Measurements from ENCODE around the gene KAZN.

KAZN gene

GRCh38 chr1:14865106-14865505 is 266.6 kb downstream of the KAZN start:
- Histone ChIP-seq H3K4me1 (ENCODE audit: insufficient read depth, low read length, severe bottlenecking) (no peaks in the 10 kb centered on the region), H3K9ac (ENCODE audit: low read length) (no peak overlapping the region), H3K79me2 (ENCODE audit: insufficient read depth, low read length) (no peaks in the 10 kb centered on the region), H2AFZ (ENCODE audit: low read length) (no peak overlapping the region), H3K9me3 (ENCODE audit: low read length) (no peaks in the 10 kb centered on the region), H3K27me3 (ENCODE audit: insufficient read depth, low read length) (no peaks in the 10 kb centered on the region; the same call in 1 of the 2 replicates), H3K9me2 (ENCODE audit: low read depth, low read length) (no peaks in the 10 kb centered on the region), H4K20me1 (ENCODE audit: insufficient read depth, low read length) (no peaks in the 10 kb centered on the region), H3K4me3 (ENCODE audit: low read depth, low read length, poor library complexity, severe bottlenecking) (no peak overlapping the region), H3K27ac (ENCODE audit: low read depth, low read length, poor library complexity, severe bottlenecking) (no peak overlapping the region), H3K36me3 (ENCODE audit: insufficient read depth, low read length) (no peaks in the 10 kb centered on the region), H3F3A (ENCODE audit: insufficient read depth, low read length) (no peaks in the 10 kb centered on the region), H3K4me2 (ENCODE audit: low read length) (no peak overlapping the region)
- no peak for TF ChIP-seq EZH2 (IDR thresholded peaks at IDR 0.05; ENCODE audit: borderline replicate concordance, low read length)
- TF ChIP-seq CTCF (IDR thresholded peaks at IDR 0.05; ENCODE audit: low read length): no peak

- H3K27me3 ChIP-seq (ENCODE audit: insufficient read depth, low read length): no peaks in the 10 kb centered on the region; the same call in 1 of the 2 replicates
- no peak overlapping the region for H2AFZ ChIP-seq (ENCODE audit: low read length)
- no peaks in the 10 kb centered on the region for H3K9me3 ChIP-seq (ENCODE audit: low read length)
- H3K4me1 ChIP-seq (ENCODE audit: insufficient read depth, low read length, severe bottlenecking): no peaks in the 10 kb centered on the region
- H3K4me2 ChIP-seq (ENCODE audit: low read length): no peak overlapping the region
- no peak overlapping the region for H3K4me3 ChIP-seq (ENCODE audit: low read depth, low read length, poor library complexity, severe bottlenecking)
- TF ChIP-seq EZH2 (IDR thresholded peaks at IDR 0.05; ENCODE audit: borderline replicate concordance, low read length): no peak
- TF ChIP-seq CTCF (IDR thresholded peaks at IDR 0.05; ENCODE audit: low read length): no peak
- H3F3A ChIP-seq (ENCODE audit: insufficient read depth, low read length): no peaks in the 10 kb centered on the region
- no peak overlapping the region for H3K9ac ChIP-seq (ENCODE audit: low read length)
- no peak overlapping the region for H3K27ac ChIP-seq (ENCODE audit: low read depth, low read length, poor library complexity, severe bottlenecking)
- no peaks in the 10 kb centered on the region for H3K79me2 ChIP-seq (ENCODE audit: insufficient read depth, low read length)
- H3K36me3 ChIP-seq (ENCODE audit: insufficient read depth, low read length): no peaks in the 10 kb centered on the region
- no peaks in the 10 kb centered on the region for H3K9me2 ChIP-seq (ENCODE audit: low read depth, low read length)
- no peaks in the 10 kb centered on the region for H4K20me1 ChIP-seq (ENCODE audit: insufficient read depth, low read length)
Observed at GRCh38 chr1:14866911-14867612, 268.6 kb downstream of the KAZN start.

DNA sequence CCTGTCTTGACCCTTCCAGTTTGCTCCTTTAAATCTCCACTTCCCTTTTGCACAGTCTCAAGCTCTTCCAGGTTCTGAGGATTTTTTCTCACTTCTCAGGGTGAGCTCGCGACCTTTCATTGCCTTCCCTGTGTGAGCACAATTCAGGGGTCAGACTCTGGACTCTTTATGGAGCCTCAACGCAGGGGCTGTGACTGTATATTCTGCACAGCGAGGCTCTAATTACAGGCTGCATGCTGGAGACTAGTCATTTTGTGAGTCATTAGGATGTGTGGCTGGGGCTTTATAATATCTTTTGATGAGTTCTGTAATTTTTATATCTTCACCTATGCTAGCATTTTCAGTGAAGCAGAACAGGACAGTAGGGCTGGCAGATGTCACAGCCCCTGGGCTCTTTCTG is 270.7 kb downstream of the KAZN start:
- TF ChIP-seq EZH2 (IDR thresholded peaks at IDR 0.05; ENCODE audit: borderline replicate concordance, low read length) (no peak), CTCF (IDR thresholded peaks at IDR 0.05; ENCODE audit: low read length) (no peak)
- H3K27ac ChIP-seq (ENCODE audit: low read depth, low read length, poor library complexity, severe bottlenecking): no peak overlapping the region
- H3K79me2 ChIP-seq (ENCODE audit: insufficient read depth, low read length): no peaks in the 10 kb centered on the region
- no peaks in the 10 kb centered on the region for H3K9me3 ChIP-seq (ENCODE audit: low read length)
- H2AFZ ChIP-seq (ENCODE audit: low read length): no peak overlapping the region
- H3K4me3 ChIP-seq (ENCODE audit: low read depth, low read length, poor library complexity, severe bottlenecking): no peak overlapping the region
- H3K27me3 ChIP-seq (ENCODE audit: insufficient read depth, low read length): no peaks in the 10 kb centered on the region
- no peaks in the 10 kb centered on the region for H3K9me2 ChIP-seq (ENCODE audit: low read depth, low read length)
- H3K4me2 ChIP-seq (ENCODE audit: low read length): no peak overlapping the region
- no peaks in the 10 kb centered on the region for H3K4me1 ChIP-seq (ENCODE audit: insufficient read depth, low read length, severe bottlenecking)
- H3K9ac ChIP-seq (ENCODE audit: low read length): no peak overlapping the region
- H3K36me3 ChIP-seq (ENCODE audit: insufficient read depth, low read length): no peaks in the 10 kb centered on the region
- no peaks in the 10 kb centered on the region for H4K20me1 ChIP-seq (ENCODE audit: insufficient read depth, low read length)
- no peaks in the 10 kb centered on the region for H3F3A ChIP-seq (ENCODE audit: insufficient read depth, low read length)
